Thoracic aorta (tissue), 2 donors: ENCODE measurements around the gene GPC3. TPM values are rescaled to one million over a fixed set of nuclear protein-coding genes. Genes with fewer than 3 reads are reported as not detected.

Experiments
- ATAC-seq: fragments of 150-250 bp; one replicate; pipeline ENCODE4 v1.8.0; 2017; ENCODE audit warnings: low read depth; ENCODE audit not compliant: insufficient number of reproducible peaks, low FRiP score
- DNase-seq: peaks from one replicate; pipeline ENCODE4 v3.0.0-alpha.2; 2020; ENCODE audit warnings: low spot score
- H3K27ac ChIP-seq, 2 donors: fragments of 200-600 bp; sonication (generic); 1 replicate in 1 of 2; 2 replicates in 1 of 2; pipeline ENCODE4 v1.5.1; 2016; ENCODE audit warnings: mild to moderate bottlenecking in 2 of 2, moderate library complexity in 2 of 2
- H3K27me3 ChIP-seq: fragments of 200-600 bp; sonication (generic); replicated peaks from 2 replicates; pipeline ENCODE4 v1.6.0; 2016; ENCODE audit warnings: mild to moderate bottlenecking; ENCODE audit not compliant: insufficient read depth
- H3K36me3 ChIP-seq: fragments of 200-600 bp; sonication (generic); one replicate; pipeline ENCODE4 v1.5.1; 2016
- H3K4me1 ChIP-seq, 2 donors: fragments of 200-600 bp; sonication (generic); 1 replicate in 1 of 2; 2 replicates in 1 of 2; pipeline versions ENCODE4 v1.5.1 to v1.6.0; 2016; ENCODE audit warnings: low read depth in 2 of 2, mild to moderate bottlenecking in 1 of 2; ENCODE audit not compliant: control insufficient read depth in 1 of 2
- H3K4me3 ChIP-seq: fragments of 200-600 bp; sonication (generic); 2 replicates; pipeline ENCODE4 v1.5.1; 2016; ENCODE audit warnings: mild to moderate bottlenecking
- H3K9me3 ChIP-seq: fragments of 200-600 bp; sonication (generic); 2 replicates; pipeline ENCODE4 v1.5.1; 2016
- total RNA-seq, 2 donors: library from RNA; depleted of rRNA; stranded (reverse); fragments of >200 nt; gene quantifications; one replicate each; pipeline versions ENCODE4 v1.1.0 to v1.2.3, GENCODE V29; 2016
- TF ChIP-seq, protein P1 (sequence below): fragments of 200-600 bp; sonication (generic); IDR thresholded peaks from one replicate; pipeline ENCODE4 v1.5.1; 2019; ENCODE audit warnings: antibody characterized with exemption

GPC3 gene
- total RNA-seq, 2 donors from 2014 or later = 2.6 to 5.6 TPM

GRCh38 chrX:133846311-133846710 lies 139.1 kb downstream of the GPC3 start:
- Histone ChIP-seq H3K27ac (no peak overlapping the region), H3K4me1 (no peaks in the 10 kb centered on the region), H3K4me3 (no peak overlapping the region), H3K27me3 (no peaks in the 10 kb centered on the region), H3K9me3 (no peaks in the 10 kb centered on the region), H3K36me3 (no peaks in the 10 kb centered on the region)
- TF ChIP-seq, protein P1, sequence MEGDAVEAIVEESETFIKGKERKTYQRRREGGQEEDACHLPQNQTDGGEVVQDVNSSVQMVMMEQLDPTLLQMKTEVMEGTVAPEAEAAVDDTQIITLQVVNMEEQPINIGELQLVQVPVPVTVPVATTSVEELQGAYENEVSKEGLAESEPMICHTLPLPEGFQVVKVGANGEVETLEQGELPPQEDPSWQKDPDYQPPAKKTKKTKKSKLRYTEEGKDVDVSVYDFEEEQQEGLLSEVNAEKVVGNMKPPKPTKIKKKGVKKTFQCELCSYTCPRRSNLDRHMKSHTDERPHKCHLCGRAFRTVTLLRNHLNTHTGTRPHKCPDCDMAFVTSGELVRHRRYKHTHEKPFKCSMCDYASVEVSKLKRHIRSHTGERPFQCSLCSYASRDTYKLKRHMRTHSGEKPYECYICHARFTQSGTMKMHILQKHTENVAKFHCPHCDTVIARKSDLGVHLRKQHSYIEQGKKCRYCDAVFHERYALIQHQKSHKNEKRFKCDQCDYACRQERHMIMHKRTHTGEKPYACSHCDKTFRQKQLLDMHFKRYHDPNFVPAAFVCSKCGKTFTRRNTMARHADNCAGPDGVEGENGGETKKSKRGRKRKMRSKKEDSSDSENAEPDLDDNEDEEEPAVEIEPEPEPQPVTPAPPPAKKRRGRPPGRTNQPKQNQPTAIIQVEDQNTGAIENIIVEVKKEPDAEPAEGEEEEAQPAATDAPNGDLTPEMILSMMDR = no peak
- ATAC-seq (no peak), DNase-seq (no peak)

DNA sequence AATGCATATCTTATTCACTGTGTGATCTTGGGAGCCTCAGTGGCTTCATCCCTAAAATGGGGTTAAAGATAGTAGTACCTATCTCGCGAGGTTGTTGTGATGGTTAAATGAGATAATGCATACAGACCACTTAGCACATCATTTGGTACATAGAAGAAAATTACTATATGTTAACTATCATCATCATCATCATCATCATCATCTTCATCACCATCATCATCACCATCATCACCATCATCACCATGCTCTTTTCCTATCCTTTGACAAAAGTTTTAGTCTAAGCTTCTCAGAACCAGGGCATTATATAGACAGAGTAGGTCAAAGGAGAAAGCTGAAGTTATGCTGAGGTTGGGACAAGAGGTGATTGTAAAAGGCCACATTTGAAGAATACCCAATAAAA lies 145.0 kb downstream of the GPC3 start:
- DNase-seq = no peak
- H3K9me3 ChIP-seq = no peaks in the 10 kb centered on the region
- TF ChIP-seq, protein P1 = no peak
- H3K27ac ChIP-seq = no peak overlapping the region
- H3K27me3 ChIP-seq = no peaks in the 10 kb centered on the region
- H3K36me3 ChIP-seq = no peaks in the 10 kb centered on the region
- no peak overlapping the region for H3K4me3 ChIP-seq
- no peaks in the 10 kb centered on the region for H3K4me1 ChIP-seq
- no peak for ATAC-seq

DNA sequence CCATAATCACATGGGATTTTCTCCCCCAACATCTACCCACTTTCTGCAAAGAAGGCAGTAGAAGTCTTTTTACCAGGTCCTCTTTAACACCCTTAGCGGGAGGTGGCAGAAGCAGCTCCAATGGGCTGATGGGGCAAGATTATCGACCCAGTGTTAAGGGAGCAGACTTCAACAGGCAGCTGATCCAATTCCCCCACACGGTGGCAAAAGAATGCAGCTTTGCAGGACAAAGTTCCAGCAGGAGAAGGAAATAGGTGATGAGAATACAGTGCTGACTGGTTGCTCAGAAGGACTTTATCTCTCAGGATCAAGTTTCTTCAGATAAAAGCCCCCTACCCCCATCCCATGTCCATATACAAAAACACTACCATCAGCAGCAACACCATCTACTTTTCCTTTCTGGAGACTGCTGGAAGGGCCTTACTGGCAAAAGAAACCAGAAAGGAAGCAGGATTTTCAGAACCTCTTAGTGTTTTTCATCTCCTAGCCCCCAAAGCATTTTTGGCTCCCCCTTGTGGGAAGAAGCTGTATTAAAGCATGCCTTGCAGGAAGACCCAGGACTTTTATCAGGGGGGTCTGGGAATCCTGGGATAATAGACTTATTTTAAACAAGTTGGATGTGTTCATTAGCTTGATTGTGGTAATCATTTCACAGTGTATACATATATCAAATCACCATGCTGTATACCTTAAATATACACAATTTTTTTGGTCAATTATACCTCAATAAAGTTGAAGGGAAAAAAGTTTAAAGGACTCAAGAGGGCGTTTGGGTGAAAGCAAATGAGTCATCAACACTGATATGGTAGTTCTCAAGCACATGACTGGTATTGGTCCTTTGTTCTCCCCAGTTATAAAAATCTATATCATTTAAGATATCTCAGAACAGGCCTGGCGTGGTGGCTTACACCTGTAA lies 146.4 kb downstream of the GPC3 start:
- DNase-seq (no peak), ATAC-seq (no peak)
- Histone ChIP-seq H3K27me3 (no peaks in the 10 kb centered on the region), H3K36me3 (no peaks in the 10 kb centered on the region), H3K27ac (no peak overlapping the region), H3K9me3 (no peaks in the 10 kb centered on the region), H3K4me3 (no peak overlapping the region), H3K4me1 (no peaks in the 10 kb centered on the region)
- TF ChIP-seq, protein P1 = no peak

DNA sequence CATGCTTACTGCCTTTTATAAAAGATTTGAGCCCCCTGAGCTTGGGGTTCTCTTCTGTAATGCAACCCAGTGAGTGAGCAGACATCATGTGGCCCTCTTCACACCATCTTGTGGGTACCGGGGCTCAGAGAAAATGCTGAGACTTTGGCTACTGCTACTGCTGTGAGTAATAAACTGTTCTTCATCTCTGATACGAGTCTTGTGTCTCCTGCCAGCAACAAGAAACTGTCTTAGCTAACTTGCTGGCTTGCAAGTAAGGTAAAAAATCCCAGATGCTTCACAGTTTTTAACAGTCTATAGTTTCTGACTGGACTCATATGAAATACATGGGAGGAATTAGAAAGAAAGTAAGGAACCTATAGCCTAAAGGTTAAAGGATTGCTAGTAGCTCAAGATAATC lies 148.3 kb downstream of the GPC3 start:
- no peaks in the 10 kb centered on the region for H3K9me3 ChIP-seq
- H3K27me3 ChIP-seq = no peaks in the 10 kb centered on the region
- TF ChIP-seq, protein P1 = no peak
- no peak overlapping the region for H3K4me3 ChIP-seq
- ATAC-seq (no peak), DNase-seq (no peak)
- no peaks in the 10 kb centered on the region for H3K36me3 ChIP-seq
- H3K4me1 ChIP-seq = no peaks in the 10 kb centered on the region
- H3K27ac ChIP-seq = no peak overlapping the region

- no peak overlapping the region for H3K4me3 ChIP-seq
- no peaks in the 10 kb centered on the region for H3K27me3 ChIP-seq
- DNase-seq = no peak
- TF ChIP-seq, protein P1 = no peak
- H3K36me3 ChIP-seq = no peaks in the 10 kb centered on the region
- no peak for ATAC-seq
- no peaks in the 10 kb centered on the region for H3K4me1 ChIP-seq
- no peaks in the 10 kb centered on the region for H3K9me3 ChIP-seq
- no peak overlapping the region for H3K27ac ChIP-seq
These were observed 148.8 kb downstream of the GPC3 start for GRCh38 chrX:133836561-133836960.
